Ovary (tissue), 9 donors: ENCODE results near the gene HSD17B14. TPM values are rescaled to one million over a fixed set of nuclear protein-coding genes. Genes with fewer than 3 reads are reported as not detected.

ENCODE experiments used
- DNase-seq, 5 donors: peaks; one replicate each; pipeline ENCODE4 v3.0.0-alpha.2; 2019 to 2020
- H3K27ac ChIP-seq, 2 donors: fragments of 200-600 bp; one replicate each; pipeline versions ENCODE4 v1.5.1 to v1.8.0; 2019 to 2022
- H3K27me3 ChIP-seq: fragments of 200-600 bp; one replicate; pipeline ENCODE4 v1.8.0; 2022
- H3K36me3 ChIP-seq: fragments of 200-600 bp; sonication (generic); one replicate; pipeline ENCODE4 v1.5.1; 2019
- H3K4me1 ChIP-seq: one replicate; pipeline ENCODE4 v1.8.1; 2013; ENCODE audit warnings: mild to moderate bottlenecking, moderate library complexity; ENCODE audit not compliant: insufficient read depth
- H3K4me3 ChIP-seq: fragments of 200-600 bp; sonication (generic); one replicate; pipeline ENCODE4 v1.5.1; 2017
- H3K9me3 ChIP-seq, 2 donors: fragments of 200-600 bp in 1 of 2; sonication (generic) in 1 of 2; one replicate each; pipeline versions ENCODE4 v1.5.1 to v1.8.1; 2013 to 2019; ENCODE audit warnings: mild to moderate bottlenecking in 1 of 2, moderate library complexity in 1 of 2
- EP300 ChIP-seq: sonication (generic); formaldehyde crosslinking; IDR thresholded peaks from one replicate; pipeline ENCODE4 v1.6.1; 2017; ENCODE audit warnings: antibody characterized with exemption
- POLR2A ChIP-seq: fragments of 450-650 bp; IDR thresholded peaks from one replicate; pipeline ENCODE4 v1.6.1; 2017; ENCODE audit warnings: antibody characterized with exemption, mild to moderate bottlenecking, moderate library complexity
- WGBS, 3 donors: extraction: QIAGEN DNeasy Blood & Tissue Kit in 1 of 3; methylation state at CpG; one replicate each; pipeline versions ENCODE4 v1.1.5 to v1.1.7; 2013 to 2017; 5-methylcytosine and 5-hydroxymethylcytosine counted together
- intact Hi-C, 4 donors: fragments of 100-400 bp; cut with DNase I; formaldehyde crosslinking; loops; one replicate each; pipeline versions ENCODE4 v1.11.0 to v1.15.1; 2022 to 2023
- polyA plus RNA-seq, 2 donors: library from polyadenylated mRNA; stranded (reverse); fragments of 200-250 nt in 1 of 2; fragments of 350-450 nt in 1 of 2; fragmentation: Illumina TruSeq in 1 of 2; extraction: RNeasy Lipid Tissue Mini Kit (QIAGEN cat#74804) in 1 of 2; gene quantifications; one replicate each; pipeline ENCODE4 v1.2.3, GENCODE V29; 2013 to 2014
- total RNA-seq, 7 donors: library from RNA; depleted of rRNA in 2 of 7; stranded (reverse); fragments of >200 nt in 2 of 7; fragmentation: NEBNext Ultra II Directional in 3 of 7; extraction: Animal tissue kit (Norgen Biotek cat#: 25700) in 3 of 7; gene quantifications; one replicate each; pipeline versions ENCODE4 v1.1.0 to v1.2.4, GENCODE V29; 2016 to 2023
- TF ChIP-seq, protein P1 (sequence below), 3 donors: fragments of 450-650 bp in 2 of 3; fragments of 200-600 bp in 1 of 3; IDR thresholded peaks; one replicate each; pipeline versions ENCODE4 v1.5.1 to v1.8.0; 2016 to 2022; ENCODE audit warnings: antibody characterized with exemption in 3 of 3, mild to moderate bottlenecking in 1 of 3
- donor health status: DM: no; HTN: no; CAD: no; lungs with moderate emphysema.
- donor health status: DM: no; HTN: no; CAD: no.
- donor health status: Bipolar disorder and iron deficiency.
- donor health status: DM: yes; HTN: yes; CAD: no.
- donor health status: DM: no; HTN: no; CAD: no.
- donor health status: DM: yes; HTN: yes; CAD: no.

Gene HSD17B14
- total and polyA plus RNA-seq, 9 donors = 10.6 to 82.8 (median 46.1) TPM

DNA sequence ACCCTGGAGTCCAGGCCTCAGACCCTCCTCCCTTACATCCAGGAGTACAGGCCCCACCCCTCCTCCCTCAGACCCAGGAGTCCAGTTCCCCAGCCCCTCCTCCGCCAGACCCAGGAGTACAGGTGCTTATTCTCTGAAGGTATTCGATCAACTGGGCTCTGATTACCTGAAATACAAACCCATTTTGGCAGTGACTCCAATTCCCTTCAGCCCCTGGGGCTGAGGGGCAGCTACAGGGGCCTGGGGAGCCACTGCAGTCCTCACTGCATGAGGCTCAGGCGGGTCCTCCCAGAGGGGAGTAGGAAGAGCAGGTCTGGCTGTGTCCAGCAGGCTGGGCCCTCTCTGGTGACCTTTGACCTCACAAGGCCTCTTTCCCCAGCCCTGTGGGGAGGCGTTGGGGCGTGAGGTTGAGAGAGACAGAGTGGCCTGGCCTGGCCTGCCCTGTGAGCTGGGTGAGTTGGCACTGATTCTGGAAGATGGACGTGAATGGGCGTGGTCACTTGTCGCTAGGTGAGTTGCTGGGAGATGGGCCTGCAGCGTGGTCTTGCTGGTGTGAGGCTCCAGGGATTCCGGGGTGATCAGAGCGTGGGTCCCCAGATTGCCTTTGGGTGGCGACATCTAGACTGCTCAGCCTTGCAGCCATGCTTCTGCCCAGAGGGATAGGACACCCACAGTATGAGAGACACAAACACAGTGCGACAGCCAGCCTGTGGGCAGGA lies 28.5 kb downstream of the HSD17B14 start:
- Histone ChIP-seq H3K27me3 (no peaks in the 10 kb centered on the region), H3K4me3 (no peak overlapping the region), H3K9me3 (no peaks in the 10 kb centered on the region), H3K36me3 (no peaks in the 10 kb centered on the region), H3K27ac (peak overlapping the region; percentile 27 to 28), H3K4me1 (peaks cover 9% of the 10 kb centered on the region)
- 81 to 85% (median 85%) methylated on average over 13 of the region's 13 CpGs for WGBS, 3 donors
- intact Hi-C loops = no loop called here
- peak in 1 of 5 donors; percentile 44 for DNase-seq
- TF ChIP-seq EP300 (no peak), POLR2A (no peak)
- TF ChIP-seq, protein P1, sequence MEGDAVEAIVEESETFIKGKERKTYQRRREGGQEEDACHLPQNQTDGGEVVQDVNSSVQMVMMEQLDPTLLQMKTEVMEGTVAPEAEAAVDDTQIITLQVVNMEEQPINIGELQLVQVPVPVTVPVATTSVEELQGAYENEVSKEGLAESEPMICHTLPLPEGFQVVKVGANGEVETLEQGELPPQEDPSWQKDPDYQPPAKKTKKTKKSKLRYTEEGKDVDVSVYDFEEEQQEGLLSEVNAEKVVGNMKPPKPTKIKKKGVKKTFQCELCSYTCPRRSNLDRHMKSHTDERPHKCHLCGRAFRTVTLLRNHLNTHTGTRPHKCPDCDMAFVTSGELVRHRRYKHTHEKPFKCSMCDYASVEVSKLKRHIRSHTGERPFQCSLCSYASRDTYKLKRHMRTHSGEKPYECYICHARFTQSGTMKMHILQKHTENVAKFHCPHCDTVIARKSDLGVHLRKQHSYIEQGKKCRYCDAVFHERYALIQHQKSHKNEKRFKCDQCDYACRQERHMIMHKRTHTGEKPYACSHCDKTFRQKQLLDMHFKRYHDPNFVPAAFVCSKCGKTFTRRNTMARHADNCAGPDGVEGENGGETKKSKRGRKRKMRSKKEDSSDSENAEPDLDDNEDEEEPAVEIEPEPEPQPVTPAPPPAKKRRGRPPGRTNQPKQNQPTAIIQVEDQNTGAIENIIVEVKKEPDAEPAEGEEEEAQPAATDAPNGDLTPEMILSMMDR (IDR thresholded peaks at IDR 0.05) = no peak

DNA sequence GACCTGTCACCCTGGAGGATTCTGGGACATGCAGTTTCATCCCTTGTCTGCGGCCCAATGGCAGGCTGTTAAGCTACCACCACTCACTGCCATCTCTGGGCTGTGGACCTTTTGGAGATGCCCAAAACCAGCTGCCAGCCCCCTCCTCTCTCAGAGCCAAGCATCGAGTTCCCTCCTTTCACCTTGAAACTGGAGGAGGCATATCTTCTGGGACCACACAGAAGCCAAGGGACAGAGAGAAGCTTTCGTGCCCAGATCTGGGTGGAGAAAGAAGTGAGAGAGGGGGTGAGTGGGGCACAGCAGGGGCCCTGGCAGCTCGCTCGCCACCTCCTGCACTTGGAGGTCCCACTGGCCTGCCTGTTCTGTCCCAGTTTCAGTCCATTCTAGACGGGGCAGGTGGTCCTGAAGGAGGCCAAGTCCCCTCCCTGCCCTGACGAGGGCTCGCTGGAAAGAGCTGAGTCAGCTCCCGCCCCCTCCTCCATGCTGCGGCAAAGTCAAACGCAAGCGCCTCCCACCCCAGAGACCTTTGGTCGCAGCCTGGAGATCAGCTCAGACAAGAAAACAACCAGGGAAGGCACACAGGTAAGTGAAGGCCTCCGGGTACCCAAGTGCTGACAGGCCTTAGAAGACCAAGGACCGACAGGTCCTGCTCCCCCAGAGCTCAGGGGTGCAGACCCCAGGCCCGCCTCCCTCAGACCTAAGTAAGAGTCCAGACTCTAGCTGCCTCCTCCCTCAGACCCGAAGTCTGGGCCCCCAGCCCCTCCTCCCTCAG lies 29.3 kb downstream of the HSD17B14 start:
- 39 to 60% (median 54%) methylated on average over 17 of the region's 17 CpGs for WGBS, 3 donors
- Histone ChIP-seq H3K4me3 (no peak overlapping the region), H3K27ac (peak overlapping the region in 1 of 2 donors; percentile 29), H3K27me3 (no peaks in the 10 kb centered on the region), H3K36me3 (no peaks in the 10 kb centered on the region), H3K4me1 (peaks cover 7% of the 10 kb centered on the region), H3K9me3 (no peaks in the 10 kb centered on the region)
- intact Hi-C loops = no loop called here
- DNase-seq = peak in 1 of 5 donors; percentile 38
- no peak for TF ChIP-seq EP300
- no peak for TF ChIP-seq POLR2A
- TF ChIP-seq, protein P1 (IDR thresholded peaks at IDR 0.05) = no peak

DNA sequence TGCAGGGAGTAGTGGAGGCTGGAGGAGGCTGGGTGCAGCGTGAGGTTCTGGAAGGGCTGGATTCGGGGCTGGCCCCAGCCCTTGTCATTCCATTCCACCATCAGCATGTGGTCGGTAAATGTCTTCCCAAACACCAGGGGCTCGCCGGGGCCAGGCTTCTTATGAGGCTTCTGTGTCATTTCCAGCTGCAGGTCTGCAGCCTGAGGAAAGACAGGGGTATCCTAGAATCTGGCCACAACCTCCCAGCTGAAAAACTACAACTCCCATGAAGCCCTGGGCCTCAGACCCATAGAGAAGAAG lies 29.8 kb downstream of the HSD17B14 start:
- TF ChIP-seq EP300 (no peak), POLR2A (no peak)
- TF ChIP-seq, protein P1 (IDR thresholded peaks at IDR 0.05) = no peak
- H3K9me3 ChIP-seq = no peaks in the 10 kb centered on the region
- H3K27me3 ChIP-seq = no peaks in the 10 kb centered on the region
- H3K4me1 ChIP-seq = peaks cover 7% of the 10 kb centered on the region
- no peaks in the 10 kb centered on the region for H3K36me3 ChIP-seq
- intact Hi-C loops = no loop called here
- no peak overlapping the region for H3K4me3 ChIP-seq
- H3K27ac ChIP-seq = no peak overlapping the region
- 65 to 80% (median 69%) methylated on average over 5 of the region's 5 CpGs for WGBS, 3 donors
- DNase-seq = peak in 2 of 5 donors; percentile 42 to 59

DNA sequence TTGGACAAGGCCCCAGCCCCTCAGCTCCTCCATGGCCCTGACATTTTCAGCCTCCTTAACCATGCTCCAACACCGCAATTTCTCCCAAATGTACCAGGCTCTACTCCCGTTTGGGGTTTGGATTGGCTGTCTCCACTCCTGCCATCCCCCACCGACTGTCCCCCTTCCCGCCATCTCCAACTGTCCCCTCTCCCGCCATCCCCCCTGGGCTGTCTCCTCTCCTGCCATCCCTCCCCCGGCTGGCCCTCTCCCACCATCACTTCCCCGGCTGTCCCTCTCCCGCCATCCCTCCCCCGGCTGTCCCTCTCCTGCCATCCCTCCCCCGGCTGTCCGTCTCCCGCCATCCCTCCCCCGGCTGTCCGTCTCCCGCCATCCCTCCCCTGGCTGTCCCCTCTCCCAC lies 30.8 kb downstream of the HSD17B14 start:
- peak in 1 of 5 donors; percentile 29 for DNase-seq
- 79 to 89% (median 83%) methylated on average over 13 to 15 of the region's 15 CpGs for WGBS, 3 donors
- Histone ChIP-seq H3K27me3 (no peaks in the 10 kb centered on the region), H3K9me3 (no peaks in the 10 kb centered on the region), H3K27ac (no peak overlapping the region), H3K4me3 (no peak overlapping the region), H3K36me3 (no peaks in the 10 kb centered on the region), H3K4me1 (peaks cover 7% of the 10 kb centered on the region)
- no peak for TF ChIP-seq EP300
- TF ChIP-seq, protein P1 (IDR thresholded peaks at IDR 0.05) = no peak
- TF ChIP-seq POLR2A = no peak
- intact Hi-C loops = no loop called here
